IMR-90 (cell line): ENCODE measurements around the gene TVP23C. TPM values are rescaled to one million over a fixed set of nuclear protein-coding genes. Genes with fewer than 3 reads are reported as not detected.

Experiments
- ATAC-seq: fragments of 200-7000 bp; cut with Tn5 transposase; 2 replicates; pipeline ENCODE4 v1.9.1; 2020; ENCODE audit warnings: low read depth, mild to moderate bottlenecking, moderate library complexity
- BruUV-seq: library from RNA; stranded (reverse); fragments of 400-500 nt; replicated peaks from 2 replicates; lab custom pipeline; 2021; lab: Mats Ljungman, UMichigan
- CTCF ChIA-PET: fragments of 300-600 bp; formaldehyde crosslinking; extraction: SDS; loops from one replicate; lab custom pipeline; 2021; ENCODE audit warnings: antibody characterized with exemption; lab: Yijun Ruan, JAX
- POLR2A ChIA-PET: fragments of 300-600 bp; sonication (Branson Sonifier 250); formaldehyde crosslinking; loops from one replicate; lab custom pipeline; 2022; ENCODE audit warnings: antibody characterized with exemption; ENCODE audit not compliant: unreplicated experiment; lab: Charles Lee
- DNase-seq: peaks from one replicate; pipeline ENCODE4 v3.0.0; 2013
- H2AFZ ChIP-seq: replicated peaks from 2 replicates; pipeline ENCODE3; 2013; ENCODE audit warnings: low read length, mild to moderate bottlenecking; ENCODE audit not compliant: poor library complexity
- H2AK5ac ChIP-seq: 2 replicates; pipeline ENCODE4 v1.6.1; 2013; ENCODE audit warnings: low read depth, low read length, inconsistent platforms
- H2AK9ac ChIP-seq: replicated peaks from 2 replicates; pipeline ENCODE3; 2013; ENCODE audit warnings: mild to moderate bottlenecking, low read depth, low read length, moderate library complexity; ENCODE audit not compliant: poor library complexity
- H2BK120ac ChIP-seq: 2 replicates; pipeline ENCODE4 v1.6.1; 2013; ENCODE audit warnings: low read depth, low read length, inconsistent platforms
- H2BK15ac ChIP-seq: 3 replicates; pipeline ENCODE4 v1.6.1; 2013; ENCODE audit warnings: low read depth, low read length, inconsistent platforms
- H2BK20ac ChIP-seq: 2 replicates; pipeline ENCODE4 v1.6.1; 2013; ENCODE audit warnings: low read depth, mild to moderate bottlenecking, inconsistent platforms, low read length, moderate library complexity
- H2BK5ac ChIP-seq: 2 replicates; pipeline ENCODE4 v1.6.1; 2013; ENCODE audit warnings: mild to moderate bottlenecking, low read depth, low read length, inconsistent platforms; ENCODE audit not compliant: poor library complexity, severe bottlenecking
- H3K14ac ChIP-seq: replicated peaks from 2 replicates; pipeline ENCODE4 v1.6.1; 2013; ENCODE audit warnings: low read depth, low read length, inconsistent platforms
- H3K18ac ChIP-seq: 2 replicates; pipeline ENCODE4 v1.6.1; 2013; ENCODE audit warnings: low read depth, low read length, control low read depth
- H3K23ac ChIP-seq: 2 replicates; pipeline ENCODE4 v1.6.1; 2013; ENCODE audit warnings: low read depth, low read length, inconsistent platforms
- H3K27ac ChIP-seq: 2 replicates; pipeline ENCODE4 v1.5.1; 2013; ENCODE audit warnings: mild to moderate bottlenecking, control low read depth, low read length; ENCODE audit not compliant: insufficient read depth
- H3K27me3 ChIP-seq: 2 replicates; pipeline ENCODE4 v1.6.1; 2013; ENCODE audit warnings: low read length; ENCODE audit not compliant: control insufficient read depth, insufficient read depth
- H3K36me3 ChIP-seq: 2 replicates; pipeline ENCODE4 v1.6.1; 2013; ENCODE audit warnings: low read length, mixed read lengths; ENCODE audit not compliant: control insufficient read depth, insufficient read depth
- H3K4ac ChIP-seq: 2 replicates; pipeline ENCODE4 v1.6.1; 2013; ENCODE audit warnings: low read depth, low read length, inconsistent platforms
- H3K4me1 ChIP-seq: 2 replicates; pipeline ENCODE4 v1.6.1; 2013; ENCODE audit warnings: low read length, mixed read lengths; ENCODE audit not compliant: control insufficient read depth, insufficient read depth
- H3K4me2 ChIP-seq: 2 replicates; pipeline ENCODE4 v1.6.1; 2013; ENCODE audit warnings: low read depth, mild to moderate bottlenecking, control low read depth, low read length, moderate library complexity
- H3K4me3 ChIP-seq: 2 replicates; pipeline ENCODE4 v1.5.1; 2013; ENCODE audit warnings: low read depth, mild to moderate bottlenecking, control low read depth, low read length, moderate library complexity; ENCODE audit not compliant: insufficient read depth
- H3K56ac ChIP-seq: 2 replicates; pipeline ENCODE4 v1.6.1; 2013; ENCODE audit warnings: low read length, inconsistent platforms; ENCODE audit not compliant: insufficient read depth; ENCODE audit errors: extremely low read depth
- H3K79me1 ChIP-seq, 2 experiments: 2 replicates each; pipeline ENCODE4 v1.6.1; 2013; ENCODE audit warnings: low read length in 2 of 2, inconsistent platforms in 1 of 2, low read depth in 1 of 2
- H3K9ac ChIP-seq: 2 replicates; pipeline ENCODE4 v1.6.1; 2013; ENCODE audit warnings: low read depth, low read length, control low read depth
- H3K9me1 ChIP-seq: 2 replicates; pipeline ENCODE4 v1.6.1; 2013; ENCODE audit warnings: low read length, inconsistent platforms; ENCODE audit not compliant: insufficient read depth
- H3K9me3 ChIP-seq: 2 replicates; pipeline ENCODE4 v1.6.1; 2013; ENCODE audit warnings: low read length; ENCODE audit not compliant: control insufficient read depth, insufficient read depth
- H4K20me1 ChIP-seq: 2 replicates; pipeline ENCODE4 v1.6.1; 2013; ENCODE audit warnings: low read length, inconsistent platforms; ENCODE audit not compliant: insufficient read depth
- H4K5ac ChIP-seq: 2 replicates; pipeline ENCODE4 v1.6.1; 2013; ENCODE audit warnings: mild to moderate bottlenecking, low read depth, low read length, control low read depth
- H4K8ac ChIP-seq, 2 experiments: 2 replicates each; pipeline ENCODE4 v1.6.1; 2013; ENCODE audit warnings: low read depth in 2 of 2, low read length in 2 of 2, control low read depth in 1 of 2, inconsistent platforms in 1 of 2
- H4K91ac ChIP-seq: 2 replicates; pipeline ENCODE4 v1.6.1; 2013; ENCODE audit warnings: low read depth, low read length, inconsistent platforms; ENCODE audit not compliant: insufficient read depth
- BHLHE40 ChIP-seq: fragments of 150-350 bp; IDR thresholded peaks from 2 replicates; pipeline ENCODE4 v1.6.1; 2016; ENCODE audit warnings: mild to moderate bottlenecking, low read depth, low read length
- POLR2A ChIP-seq: IDR thresholded peaks from 2 replicates; pipeline ENCODE4 v1.6.1; 2012; ENCODE audit warnings: mild to moderate bottlenecking, low read depth, low read length
- SMC3 ChIP-seq: fragments of 150-350 bp; IDR thresholded peaks from 2 replicates; pipeline ENCODE4 v1.6.1; 2016; ENCODE audit warnings: low read depth, mild to moderate bottlenecking, antibody characterized with exemption, low read length, moderate library complexity
- dilution Hi-C: fragments of 300-500 bp; cut with HindIII; formaldehyde crosslinking; loops from one replicate; pipeline ENCODE4 v1.14.3; 2018; ENCODE audit warnings: low sequenced_read_pairs; ENCODE audit not compliant: unreplicated experiment
- in situ Hi-C: fragments of 300-500 bp; cut with MboI; formaldehyde crosslinking; loops from 3 replicates; pipeline ENCODE4 v1.14.3; 2019; ENCODE audit warnings: low sequenced_read_pairs, inconsistent platforms, mixed read lengths
- intact Hi-C: fragments of 100-400 bp; cut with micrococcal nuclease; formaldehyde crosslinking; loops from 2 replicates; pipeline ENCODE4 v1.10.0; 2022
- polyA plus RNA-seq, 3 experiments: library from polyadenylated mRNA; depleted of rRNA; stranded (reverse); fragments of >200 nt; gene quantifications; 2 replicates each; pipeline ENCODE4 v1.2.3, GENCODE V29; 2012; ENCODE audit warnings: low replicate concordance in 1 of 3
- total RNA-seq: library from RNA; depleted of rRNA; stranded (reverse); fragments of >200 nt; gene quantifications from 2 replicates; pipeline ENCODE4 v1.2.3, GENCODE V29; 2012

Gene TVP23C
- total and polyA plus RNA-seq, 2 of the 4 experiments (the other 2 are of a cell fraction) = 7.5 to 12.0 TPM

DNA sequence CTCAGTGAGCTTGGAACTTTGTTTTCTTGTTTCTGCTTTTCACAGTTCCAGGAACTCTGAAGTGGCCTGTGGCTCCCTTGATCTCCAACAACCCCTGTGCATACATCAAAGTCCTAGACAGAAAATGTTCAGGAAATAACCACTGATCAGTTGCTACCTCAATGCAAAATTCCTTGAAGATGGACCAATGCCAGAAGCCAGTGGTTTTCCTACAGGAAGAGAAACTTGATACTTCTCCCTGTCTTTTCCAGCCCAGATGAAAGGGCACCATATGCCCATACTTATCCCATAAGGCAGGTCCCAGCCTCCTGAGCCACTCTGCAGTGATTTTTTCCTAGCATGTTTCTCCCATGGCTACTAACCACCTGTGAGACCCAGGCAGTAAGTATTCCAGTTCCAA is 83.6 kb downstream of the TVP23C start:
- ChIA-PET CTCF (interaction anchor here (1.0 kb wide), 1 partner anchor 218 kb away, joined by 3 read pairs; no protein-coding TSS in a partner anchor), POLR2A (no interaction called here)
- Histone ChIP-seq H3K27me3 (no peaks in the 10 kb centered on the region), H2BK15ac (no peak overlapping the region), H3K4me1 (peaks cover 8% of the 10 kb centered on the region), H3K9ac (no peak overlapping the region), H2AK9ac (no peak overlapping the region), H3K14ac (peak overlapping the region; percentile 9; the same call in 1 of the 2 replicates), H2BK120ac (no peak overlapping the region), H4K20me1 (no peaks in the 10 kb centered on the region), H4K91ac (no peak overlapping the region), H2BK20ac (no peak overlapping the region), H2AK5ac (no peak overlapping the region), H3K56ac (no peak overlapping the region), H2BK5ac (no peak overlapping the region), H3K9me1 (peaks cover 6% of the 10 kb centered on the region; the same call in 1 of the 2 replicates), H2AFZ (no peak overlapping the region), H3K27ac (no peak overlapping the region), H3K4me3 (no peak overlapping the region), H3K79me1 (no peaks in the 10 kb centered on the region), H3K36me3 (no peaks in the 10 kb centered on the region), H3K9me3 (no peaks in the 10 kb centered on the region), H3K18ac (no peak overlapping the region), H4K8ac (no peak overlapping the region), H4K5ac (no peak overlapping the region), H3K4ac (no peak overlapping the region), H3K23ac (no peak overlapping the region), H3K4me2 (no peak overlapping the region)
- TF ChIP-seq SMC3 = no peak
- TF ChIP-seq POLR2A = no peak
- TF ChIP-seq BHLHE40 = no peak
- intact Hi-C loops (no loop called here), in situ Hi-C loops (no loop called here), dilution Hi-C loops (no loop called here)
- BruUV-seq = no TSS peak
- DNase-seq = peak; percentile 41
- ATAC-seq = no peak
